HG03066 (cell line): ENCODE data around the gene TMEM135.
"Not testable (repeated sequence)": the region's sequence is repeated elsewhere in the genome, so short reads cannot be mapped to it uniquely, and the experiment has no call there.

ENCODE experiments used
- ATAC-seq: cut with Tn5 transposase; IDR thresholded peaks from one replicate; pipeline ENCODE4 v1.9.1; 2021; ENCODE audit warnings: low read depth; ENCODE audit not compliant: unreplicated experiment

TMEM135 gene

GRCh38 chr11:87187930-87188329 is 150.2 kb downstream of the TMEM135 start:
- ATAC-seq, result no peak

GRCh38 chr11:87188396-87188795 is 150.7 kb downstream of the TMEM135 start:
- not testable (repeated sequence) for ATAC-seq

- ATAC-seq, result not testable (repeated sequence)
Observed at GRCh38 chr11:87188921-87189320, 151.2 kb downstream of the TMEM135 start.

- ATAC-seq, result no peak
Observed at GRCh38 chr11:87190071-87190470, 152.3 kb downstream of the TMEM135 start.

- no peak for ATAC-seq
Observed at GRCh38 chr11:87193756-87194470, 156.2 kb downstream of the TMEM135 start.

GRCh38 chr11:87194985-87195820 is 157.5 kb downstream of the TMEM135 start:
- no peak for ATAC-seq

GRCh38 chr11:87198266-87198881 is 160.6 kb downstream of the TMEM135 start:
- ATAC-seq, result no peak

GRCh38 chr11:87201376-87201775 is 163.6 kb downstream of the TMEM135 start:
- no peak for ATAC-seq

- no peak for ATAC-seq
Observed at GRCh38 chr11:87203907-87204602, 166.3 kb downstream of the TMEM135 start.

- no peak for ATAC-seq
Observed at GRCh38 chr11:87212891-87213290, 175.2 kb downstream of the TMEM135 start.

GRCh38 chr11:87213444-87213843 is 175.7 kb downstream of the TMEM135 start:
- peak; percentile 46 for ATAC-seq

GRCh38 chr11:87215236-87215635 is 177.5 kb downstream of the TMEM135 start:
- no peak for ATAC-seq

- ATAC-seq, result no peak
Observed at GRCh38 chr11:87219266-87219665, 181.5 kb downstream of the TMEM135 start.

- ATAC-seq, result no peak
Observed at GRCh38 chr11:87223816-87224215, 186.1 kb downstream of the TMEM135 start.

GRCh38 chr11:87224486-87224885 is 186.8 kb downstream of the TMEM135 start:
- no peak for ATAC-seq

- no peak for ATAC-seq
Observed at GRCh38 chr11:87228820-87229219, 191.1 kb downstream of the TMEM135 start.

GRCh38 chr11:87230995-87231394 is 193.3 kb downstream of the TMEM135 start:
- no peak for ATAC-seq

- no peak for ATAC-seq
Observed at GRCh38 chr11:87232320-87232719, 194.6 kb downstream of the TMEM135 start.

GRCh38 chr11:87235366-87235765 is 197.6 kb downstream of the TMEM135 start:
- ATAC-seq, result no peak

- ATAC-seq, result no peak
Observed at GRCh38 chr11:87236368-87236767, 198.6 kb downstream of the TMEM135 start.

- no peak for ATAC-seq
Observed at GRCh38 chr11:87239001-87239400, 201.3 kb downstream of the TMEM135 start.
